A549 (cell line): ENCODE results near the gene ITGB7.
"Not testable (repeated sequence)": the region's sequence is repeated elsewhere in the genome, so short reads cannot be mapped to it uniquely, and the experiment has no call there.

Experiments
- CTCF ChIP-seq: fragments of >200 bp; sonication (Bioruptor Twin); formaldehyde crosslinking; IDR thresholded peaks from 3 replicates; pipeline ENCODE4 v1.5.1; 2016
- MAX ChIP-seq: IDR thresholded peaks from 2 replicates; pipeline ENCODE4 v1.6.1; 2012
- POLR2A ChIP-seq: IDR thresholded peaks from 2 replicates; pipeline ENCODE4 v1.6.1; 2012; ENCODE audit warnings: mild to moderate bottlenecking, low read length
- RAD21 ChIP-seq, 2 experiments: fragments of >200 bp in 1 of 2; sonication (Bioruptor Twin) in 1 of 2; formaldehyde crosslinking in 1 of 2; IDR thresholded peaks in 1 of 2; conservative IDR thresholded peaks in 1 of 2; 2 replicates in 1 of 2; 3 replicates in 1 of 2; pipeline ENCODE4 v1.6.1; 2012 to 2018; ENCODE audit warnings: inconsistent platforms in 1 of 2

- not testable (repeated sequence) for TF ChIP-seq CTCF; POLR2A; MAX; RAD21 (conservative IDR thresholded peaks at IDR 0.05 in 1 of 2, IDR thresholded peaks at IDR 0.05 in 1 of 2)
These were observed 29.6 kb downstream of the ITGB7 start for GRCh38 chr12:53177447-53177846.
